Measurements from ENCODE around the gene KLHL35. TPM values are rescaled to one million over a fixed set of nuclear protein-coding genes. Genes with fewer than 3 reads are reported as not detected.

KLHL35 gene
- total RNA-seq, 4 donors from 2014 or later: 0.97 to 5.1 (median 2.1) TPM

GRCh38 chr11:75440960-75441803 is 8.2 kb upstream of the KLHL35 start:
- no peaks in the 10 kb centered on the region for H3K36me3 ChIP-seq
- H3K9me3 ChIP-seq: no peaks in the 10 kb centered on the region
- H3K4me1 ChIP-seq: peaks cover 5% of the 10 kb centered on the region
- H3K4me3 ChIP-seq: no peak overlapping the region
- DNase-seq (ENCODE audit: low spot score in 2 of 2): no peak
- no peak overlapping the region for H3K27ac ChIP-seq
- no peaks in the 10 kb centered on the region for H3K27me3 ChIP-seq
- 58% methylated on average over 19 of the region's 27 CpGs for WGBS
- no peak for TF ChIP-seq POLR2AphosphoS5 (IDR thresholded peaks at IDR 0.05)

- no peaks in the 10 kb centered on the region for H3K9me3 ChIP-seq
- H3K27me3 ChIP-seq: no peaks in the 10 kb centered on the region
- DNase-seq (ENCODE audit: low spot score in 2 of 2): no peak
- H3K4me1 ChIP-seq: peaks cover 5% of the 10 kb centered on the region
- TF ChIP-seq POLR2AphosphoS5 (IDR thresholded peaks at IDR 0.05) (no peak), EP300 (IDR thresholded peaks at IDR 0.05) (no peak), CTCF (IDR thresholded peaks at IDR 0.05) (no peak), POLR2A (IDR thresholded peaks at IDR 0.05) (no peak)
- no peaks in the 10 kb centered on the region for H3K36me3 ChIP-seq
- H3K4me3 ChIP-seq: no peak overlapping the region
- H3K27ac ChIP-seq: no peak overlapping the region
- WGBS: 85% methylated on average over 8 of the region's 13 CpGs
Observed at GRCh38 chr11:75439495-75440120, 6.6 kb upstream of the KLHL35 start.

GRCh38 chr11:75439026-75439425 is 6.0 kb upstream of the KLHL35 start:
- no peak for TF ChIP-seq EP300 (IDR thresholded peaks at IDR 0.05)
- TF ChIP-seq POLR2A (IDR thresholded peaks at IDR 0.05): no peak
- no peak for TF ChIP-seq CTCF (IDR thresholded peaks at IDR 0.05)
- TF ChIP-seq POLR2AphosphoS5 (IDR thresholded peaks at IDR 0.05): no peak
- Histone ChIP-seq H3K27me3 (no peaks in the 10 kb centered on the region), H3K9me3 (no peaks in the 10 kb centered on the region), H3K4me1 (peaks cover 5% of the 10 kb centered on the region), H3K4me3 (no peak overlapping the region), H3K27ac (no peak overlapping the region), H3K36me3 (no peaks in the 10 kb centered on the region)
- DNase-seq (ENCODE audit: low spot score in 2 of 2): no peak
- 79% methylated on average over 14 of the region's 14 CpGs for WGBS

- TF ChIP-seq POLR2A (IDR thresholded peaks at IDR 0.05): no peak
- TF ChIP-seq CTCF (IDR thresholded peaks at IDR 0.05): no peak
- no peak for TF ChIP-seq POLR2AphosphoS5 (IDR thresholded peaks at IDR 0.05)
- no peak for TF ChIP-seq EP300 (IDR thresholded peaks at IDR 0.05)
- Histone ChIP-seq H3K9me3 (no peaks in the 10 kb centered on the region), H3K27me3 (peaks cover 2% of the 10 kb centered on the region), H3K36me3 (no peaks in the 10 kb centered on the region), H3K4me3 (no peak overlapping the region), H3K27ac (no peak overlapping the region), H3K4me1 (peaks cover 5% of the 10 kb centered on the region)
- 97% methylated on average over 5 of the region's 13 CpGs for WGBS
- no peak for DNase-seq (ENCODE audit: low spot score in 2 of 2)
Observed at GRCh38 chr11:75437966-75438659, 5.1 kb upstream of the KLHL35 start.

GRCh38 chr11:75436806-75437205 is 3.8 kb upstream of the KLHL35 start:
- H3K27ac ChIP-seq: no peak overlapping the region
- H3K4me3 ChIP-seq: no peak overlapping the region
- no peaks in the 10 kb centered on the region for H3K36me3 ChIP-seq
- H3K4me1 ChIP-seq: peaks cover 16% of the 10 kb centered on the region
- H3K9me3 ChIP-seq: no peaks in the 10 kb centered on the region
- TF ChIP-seq CTCF (IDR thresholded peaks at IDR 0.05) (no peak), POLR2A (IDR thresholded peaks at IDR 0.05) (no peak), POLR2AphosphoS5 (IDR thresholded peaks at IDR 0.05) (no peak), EP300 (IDR thresholded peaks at IDR 0.05) (no peak)
- H3K27me3 ChIP-seq: peaks cover 12% of the 10 kb centered on the region
- 91% methylated on average over 9 of the region's 9 CpGs for WGBS
- DNase-seq (ENCODE audit: low spot score in 2 of 2): no peak
